B cell (primary cell): Measurements from ENCODE around the gene TMEM208.

Experiments
- CTCF ChIP-seq: fragments of 200-600 bp; IDR thresholded peaks from one replicate; pipeline ENCODE4 v1.8.0; 2022; ENCODE audit warnings: antibody characterized with exemption, mild to moderate bottlenecking
- EZH2 ChIP-seq: IDR thresholded peaks from 2 replicates; pipeline ENCODE4 v1.6.1; 2012; ENCODE audit warnings: borderline replicate concordance, low read depth, mild to moderate bottlenecking, moderate library complexity, low read length; ENCODE audit not compliant: insufficient read depth, poor library complexity, severe bottlenecking

- no peak for TF ChIP-seq CTCF
- no peak for TF ChIP-seq EZH2
These were observed 38.6 kb upstream of the TMEM208 start for GRCh38 chr16:67188323-67188722.
